Measurements from ENCODE around the gene DMRTB1. TPM values are rescaled to one million over a fixed set of nuclear protein-coding genes. Genes with fewer than 3 reads are reported as not detected.

Gene DMRTB1
- total RNA-seq, 2 donors from 2014 or later: not detected

DNA sequence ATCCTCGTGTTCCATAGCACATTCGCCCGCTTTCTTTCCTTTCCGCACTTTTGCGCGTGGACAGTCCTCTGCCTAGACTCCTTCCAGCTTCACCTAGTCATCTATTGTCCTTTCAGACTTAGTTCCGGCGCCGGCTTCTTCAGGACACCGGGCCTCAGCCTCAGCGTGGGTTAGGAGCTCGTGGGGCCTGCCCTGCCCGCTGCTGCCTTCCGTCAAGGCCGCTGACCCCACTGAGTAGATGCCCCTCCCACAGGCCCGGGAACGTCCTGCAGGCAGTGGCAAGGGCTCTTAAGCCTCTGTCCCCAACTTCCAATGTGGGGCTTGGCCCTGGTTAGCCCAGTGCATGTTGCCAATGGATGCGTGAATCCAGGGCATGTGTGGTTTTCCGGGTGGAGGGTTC, 11.4 kb downstream of the DMRTB1 start:
- Mint-ChIP-seq H3K36me3 (ENCODE audit: low read depth) (no peaks in the 10 kb centered on the region), H3K27ac (peak overlapping the region; percentile 50), H3K4me3 (no peak overlapping the region), H3K4me1 (peaks cover 5% of the 10 kb centered on the region), H3K9me3 (no peaks in the 10 kb centered on the region), H3K27me3 (ENCODE audit: insufficient read depth) (peaks cover 4% of the 10 kb centered on the region)
- H3K27me3 ChIP-seq (ENCODE audit: control insufficient read depth, insufficient read depth, low read length, poor library complexity, severe bottlenecking): no peaks in the 10 kb centered on the region
- no peaks in the 10 kb centered on the region for H3K9me3 ChIP-seq (ENCODE audit: control insufficient read depth, low read length)
- H3K9ac ChIP-seq (ENCODE audit: extremely low read depth, low read length, poor library complexity, severe bottlenecking): no peak overlapping the region
- 92% methylated on average over 17 to 19 of the region's 19 CpGs for WGBS, 2 experiments (ENCODE audit: insufficient coverage in 1 of 2, insufficient read length in 1 of 2)
- H3K4me3 ChIP-seq (ENCODE audit: low read length): no peak overlapping the region
- no peak for TF ChIP-seq CTCF (conservative IDR thresholded peaks at IDR 0.05)
- DNase-seq: no peak
- H3K27ac ChIP-seq (ENCODE audit: low read depth, low read length): no peak overlapping the region
- H3K4me1 ChIP-seq (ENCODE audit: control insufficient read depth, insufficient read depth, low read length): no peaks in the 10 kb centered on the region
- H3K36me3 ChIP-seq (ENCODE audit: control insufficient read depth, insufficient read depth, low read length): no peaks in the 10 kb centered on the region

DNA sequence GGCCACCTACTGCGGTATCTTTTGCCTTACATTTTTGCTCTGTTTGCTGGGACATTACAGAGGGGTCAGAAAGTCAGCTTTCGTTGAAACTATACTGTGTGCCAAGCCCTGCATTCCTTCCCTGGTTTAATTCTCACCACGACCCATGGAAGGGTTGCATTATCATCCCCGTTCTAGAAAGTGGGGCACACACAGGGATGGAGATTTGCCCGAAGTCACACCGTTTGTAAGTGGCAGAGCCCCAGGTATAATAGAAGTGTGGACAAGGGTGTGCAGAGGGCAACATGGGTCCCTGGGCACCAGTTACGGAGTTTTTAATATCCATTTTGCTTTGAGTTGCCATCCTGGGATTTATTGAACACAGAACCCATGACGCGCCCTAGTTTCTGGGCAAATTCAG, 11.8 kb downstream of the DMRTB1 start:
- Histone ChIP-seq H3K27ac (ENCODE audit: low read depth, low read length) (no peak overlapping the region), H3K4me1 (ENCODE audit: control insufficient read depth, insufficient read depth, low read length) (no peaks in the 10 kb centered on the region), H3K9me3 (ENCODE audit: control insufficient read depth, low read length) (no peaks in the 10 kb centered on the region), H3K36me3 (ENCODE audit: control insufficient read depth, insufficient read depth, low read length) (no peaks in the 10 kb centered on the region), H3K9ac (ENCODE audit: extremely low read depth, low read length, poor library complexity, severe bottlenecking) (no peak overlapping the region), H3K27me3 (ENCODE audit: control insufficient read depth, insufficient read depth, low read length, poor library complexity, severe bottlenecking) (no peaks in the 10 kb centered on the region), H3K4me3 (ENCODE audit: low read length) (no peak overlapping the region)
- Mint-ChIP-seq H3K27ac (no peak overlapping the region), H3K36me3 (ENCODE audit: low read depth) (no peaks in the 10 kb centered on the region), H3K4me1 (peaks cover 5% of the 10 kb centered on the region), H3K4me3 (no peak overlapping the region), H3K9me3 (no peaks in the 10 kb centered on the region), H3K27me3 (ENCODE audit: insufficient read depth) (peaks cover 4% of the 10 kb centered on the region)
- WGBS, 2 experiments (ENCODE audit: insufficient coverage in 1 of 2, insufficient read length in 1 of 2): 95 to 97% methylated on average over 9 of the region's 9 CpGs
- no peak for TF ChIP-seq CTCF (conservative IDR thresholded peaks at IDR 0.05)
- DNase-seq: no peak

GRCh38 chr1:53473463-53473862, 14.3 kb downstream of the DMRTB1 start:
- Mint-ChIP-seq H3K4me3 (no peak overlapping the region), H3K9me3 (no peaks in the 10 kb centered on the region), H3K27me3 (ENCODE audit: insufficient read depth) (peaks cover 7% of the 10 kb centered on the region), H3K36me3 (ENCODE audit: low read depth) (no peaks in the 10 kb centered on the region), H3K27ac (no peak overlapping the region), H3K4me1 (peaks cover 5% of the 10 kb centered on the region)
- H3K9me3 ChIP-seq (ENCODE audit: control insufficient read depth, low read length): no peaks in the 10 kb centered on the region
- peak; percentile 30 for DNase-seq
- no peaks in the 10 kb centered on the region for H3K4me1 ChIP-seq (ENCODE audit: control insufficient read depth, insufficient read depth, low read length)
- no peaks in the 10 kb centered on the region for H3K36me3 ChIP-seq (ENCODE audit: control insufficient read depth, insufficient read depth, low read length)
- no peak overlapping the region for H3K4me3 ChIP-seq (ENCODE audit: low read length)
- 80% methylated on average over 3 of the region's 3 CpGs; no CpG with 5 or more reads in 1 of the 2 experiments for WGBS, 2 experiments (ENCODE audit: insufficient coverage in 1 of 2, insufficient read length in 1 of 2)
- H3K27ac ChIP-seq (ENCODE audit: low read depth, low read length): no peak overlapping the region
- TF ChIP-seq CTCF (conservative IDR thresholded peaks at IDR 0.05): peak; percentile 68
- no peaks in the 10 kb centered on the region for H3K27me3 ChIP-seq (ENCODE audit: control insufficient read depth, insufficient read depth, low read length, poor library complexity, severe bottlenecking)
- H3K9ac ChIP-seq (ENCODE audit: extremely low read depth, low read length, poor library complexity, severe bottlenecking): no peak overlapping the region
